ENCODE data around the gene SAXO1. TPM values are rescaled to one million over a fixed set of nuclear protein-coding genes. Genes with fewer than 3 reads are reported as not detected.
A peak's percentile ranks its signal among the peaks of the same experiment; 100 is the strongest.

The SAXO1 gene
- total and polyA plus RNA-seq, 3 donors from 2014 or later, result 25.8 to 103 (median 44.0) TPM

GRCh38 chr9:18976221-18976708 is 56.7 kb downstream of the SAXO1 start:
- peak overlapping the region in 1 of 2 donors; percentile 9 for H3K4me3 ChIP-seq
- DNase-seq, result no peak
- 28 to 36% methylated on average over 4 of the region's 4 CpGs for WGBS, 2 donors
- H3K36me3 ChIP-seq (ENCODE audit: low read depth, missing control alignments), result no peaks in the 10 kb centered on the region
- intact Hi-C loops (cut with DNase I; ENCODE audit: low total_unique reads), result no loop called here
- no peak overlapping the region for H3K27ac ChIP-seq
- no peaks in the 10 kb centered on the region for H3K9me3 ChIP-seq
- no peaks in the 10 kb centered on the region for H3K27me3 ChIP-seq
- no peak for TF ChIP-seq CTCF (IDR thresholded peaks at IDR 0.05)
- no peak for TF ChIP-seq POLR2A (IDR thresholded peaks at IDR 0.05)
- peaks cover 8% of the 10 kb centered on the region for H3K4me1 ChIP-seq

- WGBS, 2 donors, result 84 to 94% methylated on average over 2 of the region's 2 CpGs
- Histone ChIP-seq H3K9me3 (no peaks in the 10 kb centered on the region), H3K4me1 (peaks cover 10% of the 10 kb centered on the region), H3K27me3 (no peaks in the 10 kb centered on the region), H3K27ac (no peak overlapping the region), H3K4me3 (no peak overlapping the region), H3K36me3 (ENCODE audit: low read depth, missing control alignments) (no peaks in the 10 kb centered on the region)
- no peak for DNase-seq
- intact Hi-C loops (cut with DNase I; ENCODE audit: low total_unique reads), result no loop called here
- TF ChIP-seq CTCF (IDR thresholded peaks at IDR 0.05) (no peak), POLR2A (IDR thresholded peaks at IDR 0.05) (no peak)
These were observed 59.7 kb downstream of the SAXO1 start for GRCh38 chr9:18973348-18973747.

DNA sequence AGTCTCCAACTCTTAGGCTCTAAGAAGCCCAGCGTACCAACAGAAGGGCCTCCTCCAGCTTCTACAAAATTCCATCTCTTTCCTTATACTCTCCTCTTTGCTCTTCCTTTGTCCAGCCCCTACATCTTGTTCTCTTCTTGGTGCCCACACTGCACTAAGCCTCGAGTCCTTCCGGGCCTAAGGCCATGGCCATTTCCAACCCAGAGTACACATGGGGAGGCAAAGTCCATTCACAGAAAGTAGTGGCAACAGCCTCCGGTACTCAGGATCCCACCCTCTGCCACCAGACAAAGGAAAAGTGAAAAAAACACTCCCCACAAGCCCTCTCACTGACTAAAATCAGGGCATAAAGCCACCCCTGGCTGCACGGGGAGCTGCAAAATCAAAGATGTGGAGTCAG is 60.3 kb downstream of the SAXO1 start:
- WGBS, 2 donors, result 79 to 92% methylated on average over 5 of the region's 5 CpGs
- H3K27ac ChIP-seq, result no peak overlapping the region
- no peaks in the 10 kb centered on the region for H3K27me3 ChIP-seq
- no peaks in the 10 kb centered on the region for H3K9me3 ChIP-seq
- intact Hi-C loops (cut with DNase I; ENCODE audit: low total_unique reads), result no loop called here
- no peak for DNase-seq
- no peaks in the 10 kb centered on the region for H3K36me3 ChIP-seq (ENCODE audit: low read depth, missing control alignments)
- peaks cover 10% of the 10 kb centered on the region for H3K4me1 ChIP-seq
- TF ChIP-seq POLR2A (IDR thresholded peaks at IDR 0.05), result no peak
- no peak overlapping the region for H3K4me3 ChIP-seq

- intact Hi-C loops (cut with DNase I; ENCODE audit: low total_unique reads), result no loop called here
- Histone ChIP-seq H3K27ac (no peak overlapping the region), H3K9me3 (no peaks in the 10 kb centered on the region), H3K36me3 (ENCODE audit: low read depth, missing control alignments) (no peaks in the 10 kb centered on the region), H3K27me3 (no peaks in the 10 kb centered on the region), H3K4me3 (no peak overlapping the region), H3K4me1 (peaks cover 10% of the 10 kb centered on the region)
- no peak for TF ChIP-seq POLR2A (IDR thresholded peaks at IDR 0.05)
- no peak for TF ChIP-seq CTCF (IDR thresholded peaks at IDR 0.05)
- DNase-seq, result no peak
- WGBS, 2 donors, result 48 to 50% methylated on average over 1 of the region's 1 CpG
These were observed 61.1 kb downstream of the SAXO1 start for GRCh38 chr9:18971909-18972308.

DNA sequence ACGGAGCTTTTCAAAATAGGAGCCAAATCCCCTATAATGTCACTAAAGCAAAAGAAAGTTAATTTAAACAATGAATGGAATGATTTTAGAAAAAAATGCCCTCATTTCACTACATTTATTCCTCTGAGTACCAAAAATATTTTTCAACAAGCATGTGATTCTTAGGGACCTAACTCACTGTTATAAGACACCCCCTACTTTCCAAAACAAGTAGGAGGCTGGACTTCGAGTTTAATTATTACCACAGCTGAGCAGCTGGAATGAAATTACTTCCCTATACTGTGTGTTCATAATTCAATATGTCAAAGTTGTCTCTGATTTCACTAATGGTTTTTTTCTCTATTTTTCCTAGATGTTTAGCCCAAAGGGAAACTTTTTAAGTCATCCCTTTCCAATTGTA is 61.6 kb downstream of the SAXO1 start:
- no peaks in the 10 kb centered on the region for H3K36me3 ChIP-seq (ENCODE audit: low read depth, missing control alignments)
- peaks cover 7% of the 10 kb centered on the region for H3K4me1 ChIP-seq
- no peak for DNase-seq
- no peaks in the 10 kb centered on the region for H3K27me3 ChIP-seq
- intact Hi-C loops (cut with DNase I; ENCODE audit: low total_unique reads), result no loop called here
- H3K27ac ChIP-seq, result no peak overlapping the region
- TF ChIP-seq POLR2A (IDR thresholded peaks at IDR 0.05) (no peak), CTCF (IDR thresholded peaks at IDR 0.05) (no peak)
- H3K4me3 ChIP-seq, result no peak overlapping the region
- WGBS, 2 donors, result 57 to 60% methylated on average over 2 of the region's 2 CpGs
- H3K9me3 ChIP-seq, result no peaks in the 10 kb centered on the region

Measured in testis (tissue), 3 donors.